Esophagus squamous epithelium (tissue), 5 donors: ENCODE data around the gene SPAG17. TPM values are rescaled to one million over a fixed set of nuclear protein-coding genes. Genes with fewer than 3 reads are reported as not detected.
A peak's percentile ranks its signal among the peaks of the same experiment; 100 is the strongest.

Source experiments
- DNase-seq: peaks from one replicate; lab custom pipeline; 2025; lab: John Stamatoyannopoulos, UW
- H3K27ac ChIP-seq, 4 donors: fragments of 200-600 bp; sonication (generic); one replicate each; pipeline ENCODE4 v1.5.1; 2016 to 2019; ENCODE audit warnings: mild to moderate bottlenecking in 1 of 4
- H3K27me3 ChIP-seq, 4 donors: fragments of 200-600 bp; sonication (generic); 1 replicate in 3 of 4; 2 replicates in 1 of 4; pipeline versions ENCODE4 v1.5.1 to v1.6.0; 2017 to 2021; ENCODE audit warnings: antibody characterized with exemption in 1 of 4
- H3K36me3 ChIP-seq, 3 donors: fragments of 200-600 bp; sonication (generic); one replicate each; pipeline ENCODE4 v1.5.1; 2016 to 2019
- H3K4me1 ChIP-seq, 3 donors: fragments of 200-600 bp; sonication (generic); one replicate each; pipeline ENCODE4 v1.5.1; 2017 to 2019
- H3K4me3 ChIP-seq, 4 donors: fragments of 200-600 bp; sonication (generic); 1 replicate in 3 of 4; 2 replicates in 1 of 4; pipeline ENCODE4 v1.5.1; 2016 to 2019; ENCODE audit warnings: mild to moderate bottlenecking in 2 of 4, moderate library complexity in 1 of 4
- H3K9me3 ChIP-seq, 3 donors: fragments of 200-600 bp; sonication (generic); one replicate each; pipeline ENCODE4 v1.5.1; 2016 to 2019
- CTCF ChIP-seq, 6 experiments: fragments of 450-650 bp in 4 of 6; fragments of 200-600 bp in 2 of 6; sonication (generic) in 2 of 6; IDR thresholded peaks; one replicate each; pipeline ENCODE4 v1.5.1; 2016 to 2019; ENCODE audit warnings: antibody characterized with exemption in 6 of 6, mild to moderate bottlenecking in 4 of 6, moderate library complexity in 4 of 6
- POLR2A ChIP-seq, 4 donors: fragments of 450-650 bp; IDR thresholded peaks; one replicate each; pipeline ENCODE4 v1.6.1; 2017; ENCODE audit warnings: antibody characterized with exemption in 4 of 4, mild to moderate bottlenecking in 4 of 4, moderate library complexity in 3 of 4
- WGBS, 2 donors: methylation state at CpG; one replicate each; pipeline ENCODE4 v1.1.5; 2018; 5-methylcytosine and 5-hydroxymethylcytosine counted together
- intact Hi-C: fragments of 100-400 bp; cut with DNase I; formaldehyde crosslinking; loops from one replicate; pipeline ENCODE4 v1.15.0; 2022
- total RNA-seq, 4 donors: library from RNA; depleted of rRNA; stranded (reverse); fragments of >200 nt; gene quantifications; one replicate each; pipeline ENCODE4 v1.1.0, GENCODE V29; 2016
- donor health status: DM: yes; HTN: yes; CAD: no.

SPAG17 gene
- total RNA-seq, 4 donors from 2014 or later: 8.8 to 20.9 (median 13.8) TPM

- intact Hi-C loops: no loop called here
- 85 to 93% methylated on average over 2 of the region's 2 CpGs for WGBS, 2 donors
- no peaks in the 10 kb centered on the region for H3K9me3 ChIP-seq
- TF ChIP-seq CTCF (IDR thresholded peaks at IDR 0.05): no peak
- no peak for TF ChIP-seq POLR2A (IDR thresholded peaks at IDR 0.05)
- no peak overlapping the region for H3K27ac ChIP-seq
- H3K27me3 ChIP-seq: no peaks in the 10 kb centered on the region
- H3K36me3 ChIP-seq: no peaks in the 10 kb centered on the region
- H3K4me3 ChIP-seq: no peak overlapping the region
- H3K4me1 ChIP-seq: peaks cover 2 to 10% (median 6%) of the 10 kb centered on the region in 3 donors
- DNase-seq: no peak
These were observed 29.8 kb upstream of the SPAG17 start for GRCh38 chr1:118214866-118215265.

- H3K4me3 ChIP-seq: no peak overlapping the region
- WGBS, 2 donors: 31 to 51% methylated on average over 3 of the region's 3 CpGs
- no peaks in the 10 kb centered on the region for H3K27me3 ChIP-seq
- no peaks in the 10 kb centered on the region for H3K36me3 ChIP-seq
- intact Hi-C loops: no loop called here
- no peak for TF ChIP-seq POLR2A (IDR thresholded peaks at IDR 0.05)
- no peak for TF ChIP-seq CTCF (IDR thresholded peaks at IDR 0.05)
- no peak for DNase-seq
- H3K27ac ChIP-seq: peak overlapping the region in 3 of 4 donors; percentile 27 to 56 (median 55)
- no peaks in the 10 kb centered on the region for H3K9me3 ChIP-seq
- H3K4me1 ChIP-seq: peaks cover 3 to 26% (median 12%) of the 10 kb centered on the region in 3 donors
These were observed 25.7 kb upstream of the SPAG17 start for GRCh38 chr1:118210723-118211110.

GRCh38 chr1:118210051-118210722 lies 25.2 kb upstream of the SPAG17 start:
- no peaks in the 10 kb centered on the region for H3K36me3 ChIP-seq
- peak overlapping the region in 3 of 4 donors; percentile 27 to 56 (median 55) for H3K27ac ChIP-seq
- no peak for DNase-seq
- no peak overlapping the region for H3K4me3 ChIP-seq
- no peak for TF ChIP-seq POLR2A (IDR thresholded peaks at IDR 0.05)
- TF ChIP-seq CTCF (IDR thresholded peaks at IDR 0.05): no peak
- peaks cover 3 to 26% (median 12%) of the 10 kb centered on the region in 3 donors for H3K4me1 ChIP-seq
- 55 to 64% methylated on average over 1 of the region's 1 CpG for WGBS, 2 donors
- no peaks in the 10 kb centered on the region for H3K9me3 ChIP-seq
- intact Hi-C loops: no loop called here
- no peaks in the 10 kb centered on the region for H3K27me3 ChIP-seq

GRCh38 chr1:118209648-118210047 lies 24.6 kb upstream of the SPAG17 start:
- peaks cover 3 to 26% (median 12%) of the 10 kb centered on the region in 3 donors for H3K4me1 ChIP-seq
- TF ChIP-seq CTCF (IDR thresholded peaks at IDR 0.05) (no peak), POLR2A (IDR thresholded peaks at IDR 0.05) (no peak)
- H3K27me3 ChIP-seq: no peaks in the 10 kb centered on the region
- intact Hi-C loops: no loop called here
- H3K36me3 ChIP-seq: no peaks in the 10 kb centered on the region
- H3K4me3 ChIP-seq: no peak overlapping the region
- 25 to 66% methylated on average over 6 of the region's 6 CpGs for WGBS, 2 donors
- no peaks in the 10 kb centered on the region for H3K9me3 ChIP-seq
- peak overlapping the region; percentile 19 to 66 (median 44) for H3K27ac ChIP-seq
- DNase-seq: no peak

- intact Hi-C loops: no loop called here
- no peak for DNase-seq
- Histone ChIP-seq H3K36me3 (no peaks in the 10 kb centered on the region), H3K4me1 (peaks cover 3 to 26% (median 12%) of the 10 kb centered on the region in 3 donors), H3K4me3 (no peak overlapping the region), H3K9me3 (no peaks in the 10 kb centered on the region), H3K27ac (no peak overlapping the region), H3K27me3 (no peaks in the 10 kb centered on the region)
- no peak for TF ChIP-seq POLR2A (IDR thresholded peaks at IDR 0.05)
- TF ChIP-seq CTCF (IDR thresholded peaks at IDR 0.05): no peak
These were observed 21.9 kb upstream of the SPAG17 start for GRCh38 chr1:118206966-118207365.
